Stimulated activated CD8-positive, alpha-beta memory T cell treated with anti-CD3 and anti-CD28 coated beads, Interleukin-12 subunit alpha, Interleukin-12 subunit beta, amount 100 ng/mL, for 24 hours (primary cell): ENCODE measurements around the gene DNTT.
"Not testable (repeated sequence)": the region's sequence is repeated elsewhere in the genome, so short reads cannot be mapped to it uniquely, and the experiment has no call there.

Experiments used
- DNase-seq: peaks from one replicate; pipeline ENCODE4 v3.0.0-alpha.2; 2020; ENCODE audit errors: extremely low read depth

DNTT gene

GRCh38 chr10:96276426-96276825 is 27.8 kb upstream of the DNTT start:
- no peak for DNase-seq

- DNase-seq = no peak
Measured at GRCh38 chr10:96276831-96277230, 27.4 kb upstream of the DNTT start.

GRCh38 chr10:96279191-96279641 is 25.0 kb upstream of the DNTT start:
- no peak for DNase-seq

- DNase-seq = no peak
Measured at GRCh38 chr10:96280859-96281258, 23.4 kb upstream of the DNTT start.

- DNase-seq = no peak
Measured at GRCh38 chr10:96281444-96282029, 22.7 kb upstream of the DNTT start.

- DNase-seq = no peak
Measured at GRCh38 chr10:96283351-96283750, 20.9 kb upstream of the DNTT start.

- DNase-seq = no peak
Measured at GRCh38 chr10:96283756-96284155, 20.5 kb upstream of the DNTT start.

GRCh38 chr10:96285331-96285752 is 18.9 kb upstream of the DNTT start:
- no peak for DNase-seq

- DNase-seq = no peak
Measured at GRCh38 chr10:96287392-96288105, 16.7 kb upstream of the DNTT start.

GRCh38 chr10:96288151-96288621 is 16.0 kb upstream of the DNTT start:
- no peak for DNase-seq

GRCh38 chr10:96289218-96289910 is 14.9 kb upstream of the DNTT start:
- no peak for DNase-seq

GRCh38 chr10:96290368-96291133 is 13.7 kb upstream of the DNTT start:
- no peak for DNase-seq

GRCh38 chr10:96292971-96293920 is 11.0 kb upstream of the DNTT start:
- no peak for DNase-seq

GRCh38 chr10:96295475-96295874 is 8.8 kb upstream of the DNTT start:
- no peak for DNase-seq

- no peak for DNase-seq
Measured at GRCh38 chr10:96297486-96297885, 6.7 kb upstream of the DNTT start.

- no peak for DNase-seq
Measured at GRCh38 chr10:96298362-96298761, 5.9 kb upstream of the DNTT start.

GRCh38 chr10:96299383-96299782 is 4.9 kb upstream of the DNTT start:
- DNase-seq = no peak

- no peak for DNase-seq
Measured at GRCh38 chr10:96301616-96302015, 2.6 kb upstream of the DNTT start.

GRCh38 chr10:96305019-96305418 is 785 bp downstream of the DNTT start:
- no peak for DNase-seq

GRCh38 chr10:96306516-96306915 is 2.3 kb downstream of the DNTT start:
- DNase-seq = no peak

- not testable (repeated sequence) for DNase-seq
Measured at GRCh38 chr10:96308854-96309253, 4.6 kb downstream of the DNTT start.
